Fibroblast of lung (primary cell): Measurements from ENCODE around the gene MOBP. TPM values are rescaled to one million over a fixed set of nuclear protein-coding genes. Genes with fewer than 3 reads are reported as not detected.

ENCODE experiments used
- DNase-seq, 2 donors: peaks; one replicate each; pipeline versions ENCODE4 v3.0.0 to v3.0.0-alpha.2; 2010; ENCODE audit warnings: low read depth in 2 of 2
- H2AFZ ChIP-seq: 2 replicates; pipeline ENCODE4 v1.5.1; 2012; ENCODE audit warnings: low read length, control low read depth, inconsistent platforms
- H3K27ac ChIP-seq: 2 replicates; pipeline ENCODE4 v1.5.1; 2011; ENCODE audit warnings: low read length, control low read depth; ENCODE audit not compliant: insufficient read depth
- H3K27me3 ChIP-seq: 2 replicates; pipeline ENCODE4 v1.5.1; 2011; ENCODE audit warnings: mild to moderate bottlenecking, low read length; ENCODE audit not compliant: control insufficient read depth, insufficient read depth
- H3K36me3 ChIP-seq: 2 replicates; pipeline ENCODE4 v1.5.1; 2011; ENCODE audit warnings: low read length; ENCODE audit not compliant: control insufficient read depth, insufficient read depth
- H3K4me1 ChIP-seq: 2 replicates; pipeline ENCODE4 v1.5.1; 2011; ENCODE audit warnings: low read length; ENCODE audit not compliant: control insufficient read depth, insufficient read depth; ENCODE audit errors: extremely low read depth
- H3K4me2 ChIP-seq: 2 replicates; pipeline ENCODE4 v1.5.1; 2011; ENCODE audit warnings: low read length, control low read depth; ENCODE audit not compliant: insufficient read depth; ENCODE audit errors: extremely low read depth
- H3K4me3 ChIP-seq, 4 experiments: fragments of 200-600 bp in 1 of 4; sonication (generic) in 1 of 4; replicated peaks in 1 of 4; 2 replicates each; pipeline ENCODE4 v1.5.1; 2011 to 2016; ENCODE audit warnings: low read length in 4 of 4, low read depth in 3 of 4, mild to moderate bottlenecking in 3 of 4, control low read depth in 2 of 4, inconsistent platforms in 1 of 4, mixed read lengths in 1 of 4; ENCODE audit not compliant: insufficient read depth in 1 of 4; ENCODE audit errors: control extremely low read depth in 1 of 4
- H3K79me2 ChIP-seq: 2 replicates; pipeline ENCODE4 v1.5.1; 2012; ENCODE audit warnings: mild to moderate bottlenecking, low read length, inconsistent platforms; ENCODE audit not compliant: control insufficient read depth, insufficient read depth
- H3K9ac ChIP-seq: 2 replicates; pipeline ENCODE4 v1.5.1; 2011; ENCODE audit warnings: mild to moderate bottlenecking, low read length, control low read depth; ENCODE audit not compliant: insufficient read depth
- H3K9me3 ChIP-seq: 2 replicates; pipeline ENCODE4 v1.5.1; 2012; ENCODE audit warnings: low read depth, low read length; ENCODE audit not compliant: control insufficient read depth, insufficient read depth
- H4K20me1 ChIP-seq: 2 replicates; pipeline ENCODE4 v1.5.1; 2011; ENCODE audit warnings: low read length; ENCODE audit not compliant: control insufficient read depth, insufficient read depth; ENCODE audit errors: extremely low read depth
- EZH2 ChIP-seq: IDR thresholded peaks from 2 replicates; pipeline ENCODE4 v1.5.1; 2012; ENCODE audit warnings: low read length, control low read depth, mild to moderate bottlenecking; ENCODE audit errors: missing control alignments
- polyA plus RNA-seq, 2 donors: library from polyadenylated mRNA; depleted of rRNA in 1 of 2; stranded (reverse) in 1 of 2; unstranded in 1 of 2; fragments of >200 nt; gene quantifications; 2 replicates each; pipeline ENCODE4 v1.2.1, GENCODE V29; 2011 to 2012; ENCODE audit warnings: missing spikeins in 1 of 2
- total RNA-seq: library from RNA; depleted of rRNA; stranded (reverse); fragments of >200 nt; gene quantifications from 2 replicates; pipeline ENCODE4 v1.2.1, GENCODE V29; 2014
- TF ChIP-seq, protein P1 (sequence below), 2 donors: IDR thresholded peaks in 1 of 2; conservative IDR thresholded peaks in 1 of 2; 1 replicate in 1 of 2; 2 replicates in 1 of 2; pipeline ENCODE4 v1.5.1; 2011 to 2012; ENCODE audit warnings: low read length in 2 of 2, control low read depth in 1 of 2, inconsistent platforms in 1 of 2, low read depth in 1 of 2, mild to moderate bottlenecking in 1 of 2

Gene MOBP
- total and polyA plus RNA-seq, 2 donors (not counting 1 experiment from before 2014, with no cell fraction given) = not detected

GRCh38 chr3:39432342-39432741 lies 35.1 kb upstream of the MOBP start:
- Histone ChIP-seq H3K4me2 (no peak overlapping the region), H3K4me3 (no peak overlapping the region)

GRCh38 chr3:39433642-39434041 lies 33.8 kb upstream of the MOBP start:
- Histone ChIP-seq H3K9me3 (no peaks in the 10 kb centered on the region), H3K9ac (no peak overlapping the region), H3K36me3 (no peaks in the 10 kb centered on the region), H4K20me1 (no peaks in the 10 kb centered on the region), H3K79me2 (no peaks in the 10 kb centered on the region), H2AFZ (peak overlapping the region; percentile 72), H3K4me3 (no peak overlapping the region), H3K4me1 (peaks cover 7% of the 10 kb centered on the region), H3K4me2 (peak overlapping the region; percentile 89), H3K27me3 (no peaks in the 10 kb centered on the region), H3K27ac (no peak overlapping the region)
- peak; percentile 60 to 66 for DNase-seq
- TF ChIP-seq, protein P1, sequence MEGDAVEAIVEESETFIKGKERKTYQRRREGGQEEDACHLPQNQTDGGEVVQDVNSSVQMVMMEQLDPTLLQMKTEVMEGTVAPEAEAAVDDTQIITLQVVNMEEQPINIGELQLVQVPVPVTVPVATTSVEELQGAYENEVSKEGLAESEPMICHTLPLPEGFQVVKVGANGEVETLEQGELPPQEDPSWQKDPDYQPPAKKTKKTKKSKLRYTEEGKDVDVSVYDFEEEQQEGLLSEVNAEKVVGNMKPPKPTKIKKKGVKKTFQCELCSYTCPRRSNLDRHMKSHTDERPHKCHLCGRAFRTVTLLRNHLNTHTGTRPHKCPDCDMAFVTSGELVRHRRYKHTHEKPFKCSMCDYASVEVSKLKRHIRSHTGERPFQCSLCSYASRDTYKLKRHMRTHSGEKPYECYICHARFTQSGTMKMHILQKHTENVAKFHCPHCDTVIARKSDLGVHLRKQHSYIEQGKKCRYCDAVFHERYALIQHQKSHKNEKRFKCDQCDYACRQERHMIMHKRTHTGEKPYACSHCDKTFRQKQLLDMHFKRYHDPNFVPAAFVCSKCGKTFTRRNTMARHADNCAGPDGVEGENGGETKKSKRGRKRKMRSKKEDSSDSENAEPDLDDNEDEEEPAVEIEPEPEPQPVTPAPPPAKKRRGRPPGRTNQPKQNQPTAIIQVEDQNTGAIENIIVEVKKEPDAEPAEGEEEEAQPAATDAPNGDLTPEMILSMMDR (conservative IDR thresholded peaks at IDR 0.05 in 1 of 2, IDR thresholded peaks at IDR 0.05 in 1 of 2; ENCODE audit: low read depth in 1 of 2, low read length in 2 of 2) = no peak
- no peak for TF ChIP-seq EZH2

More at GRCh38 chr3:39432342-39432741, 35.1 kb upstream of the MOBP start:
- Histone ChIP-seq H3K36me3 (no peaks in the 10 kb centered on the region), H3K9ac (no peak overlapping the region), H2AFZ (no peak overlapping the region), H4K20me1 (no peaks in the 10 kb centered on the region), H3K9me3 (no peaks in the 10 kb centered on the region), H3K27ac (no peak overlapping the region), H3K79me2 (no peaks in the 10 kb centered on the region), H3K4me1 (peaks cover 7% of the 10 kb centered on the region), H3K27me3 (no peaks in the 10 kb centered on the region)
- no peak for TF ChIP-seq EZH2
- TF ChIP-seq, protein P1 (conservative IDR thresholded peaks at IDR 0.05 in 1 of 2, IDR thresholded peaks at IDR 0.05 in 1 of 2; ENCODE audit: low read depth in 1 of 2, low read length in 2 of 2) = no peak
- no peak for DNase-seq

- Histone ChIP-seq H3K36me3 (no peaks in the 10 kb centered on the region), H2AFZ (peak overlapping the region; percentile 72), H3K4me3 (no peak overlapping the region), H3K27ac (no peak overlapping the region), H3K79me2 (no peaks in the 10 kb centered on the region), H3K9ac (no peak overlapping the region), H3K4me1 (peaks cover 7% of the 10 kb centered on the region), H3K27me3 (no peaks in the 10 kb centered on the region), H4K20me1 (no peaks in the 10 kb centered on the region), H3K4me2 (no peak overlapping the region), H3K9me3 (no peaks in the 10 kb centered on the region)
- TF ChIP-seq, protein P1 (conservative IDR thresholded peaks at IDR 0.05 in 1 of 2, IDR thresholded peaks at IDR 0.05 in 1 of 2; ENCODE audit: low read depth in 1 of 2, low read length in 2 of 2) = no peak
- TF ChIP-seq EZH2 = no peak
- DNase-seq = peak in 1 of 2 donors; percentile 13
These were observed 32.9 kb upstream of the MOBP start for GRCh38 chr3:39434574-39434973.
